B cell (primary cell): ENCODE measurements around the gene MEGF11. TPM values are rescaled to one million over a fixed set of nuclear protein-coding genes. Genes with fewer than 3 reads are reported as not detected.

ENCODE experiments used
- ATAC-seq: fragments of 200-7000 bp; cut with Tn5 transposase; one replicate; pipeline ENCODE4 v1.10.0; 2021; ENCODE audit warnings: low read depth, mild to moderate bottlenecking, moderate number of reproducible peaks, moderate library complexity
- CTCF ChIA-PET: fragments of 350-600 bp; sonication (Branson Sonifier 250); formaldehyde crosslinking; loops from one replicate; lab custom pipeline; 2021; ENCODE audit warnings: antibody characterized with exemption, inconsistent platforms; lab: Charles Lee
- POLR2A ChIA-PET: fragments of 350-600 bp; sonication (Branson Sonifier 250); formaldehyde crosslinking; loops from one replicate; lab custom pipeline; 2021; ENCODE audit warnings: antibody characterized with exemption; lab: Charles Lee
- DNase-seq: peaks from one replicate; pipeline ENCODE4 v3.0.0; 2013
- H2AFZ ChIP-seq: 2 replicates; pipeline ENCODE4 v1.6.1; 2012; ENCODE audit warnings: mild to moderate bottlenecking, low read depth, low read length; ENCODE audit not compliant: insufficient read depth, poor library complexity, severe bottlenecking
- H3K27ac ChIP-seq, 2 donors: 1 replicate in 1 of 2; 2 replicates in 1 of 2; pipeline ENCODE4 v1.5.1; 2012 to 2013; ENCODE audit warnings: low read length in 2 of 2, mild to moderate bottlenecking in 2 of 2, moderate library complexity in 1 of 2
- H3K27me3 ChIP-seq, 4 experiments: fragments of 200-600 bp in 1 of 4; sonication (generic) in 1 of 4; replicated peaks in 1 of 4; 1 replicate in 2 of 4; 2 replicates in 2 of 4; pipeline versions ENCODE4 v1.6.1 to v1.7.0; 2013 to 2016; ENCODE audit warnings: low read length in 3 of 4, mild to moderate bottlenecking in 2 of 4, mixed read lengths in 1 of 4, moderate library complexity in 1 of 4; ENCODE audit not compliant: insufficient read depth in 4 of 4, control insufficient read depth in 3 of 4; ENCODE audit errors: control extremely low read depth in 1 of 4
- H3K36me3 ChIP-seq, 2 experiments: replicated peaks in 1 of 2; 1 replicate in 1 of 2; 2 replicates in 1 of 2; pipeline versions ENCODE4 v1.6.1 to v1.7.1; 2013; ENCODE audit warnings: low read length in 1 of 2; ENCODE audit not compliant: insufficient read depth in 2 of 2, control insufficient read depth in 1 of 2; ENCODE audit errors: control extremely low read depth in 1 of 2, extremely low read depth in 1 of 2
- H3K4me1 ChIP-seq, 2 donors: fragments of 200-600 bp in 1 of 2; sonication (generic) in 1 of 2; 1 replicate in 1 of 2; 2 replicates in 1 of 2; pipeline versions ENCODE4 v1.5.1 to v1.6.1; 2013 to 2017; ENCODE audit warnings: low read length in 2 of 2; ENCODE audit not compliant: control insufficient read depth in 2 of 2, insufficient read depth in 2 of 2
- H3K4me2 ChIP-seq: replicated peaks from 2 replicates; pipeline ENCODE3; 2012; ENCODE audit warnings: mild to moderate bottlenecking, low read depth, low read length; ENCODE audit not compliant: poor library complexity, severe bottlenecking
- H3K4me3 ChIP-seq, 5 experiments: fragments of 200-600 bp in 1 of 5; sonication (generic) in 1 of 5; 1 replicate in 3 of 5; 2 replicates in 2 of 5; pipeline versions ENCODE4 v1.5.1 to v1.7.0; 2011 to 2016; ENCODE audit warnings: low read length in 4 of 5, mild to moderate bottlenecking in 4 of 5, low read depth in 2 of 5, control low read depth in 1 of 5, moderate library complexity in 1 of 5; ENCODE audit not compliant: insufficient read depth in 1 of 5; ENCODE audit errors: control extremely low read depth in 1 of 5, extremely low read depth in 1 of 5
- H3K79me2 ChIP-seq: fragments of 200-600 bp; sonication (generic); one replicate; pipeline ENCODE4 v1.6.0; 2016; ENCODE audit warnings: low read length; ENCODE audit not compliant: control insufficient read depth, insufficient read depth
- H3K9ac ChIP-seq: fragments of 200-600 bp; sonication (generic); 2 replicates; pipeline ENCODE4 v1.6.1; 2017; ENCODE audit warnings: mild to moderate bottlenecking, low read length, moderate library complexity
- H3K9me3 ChIP-seq, 3 donors: one replicate each; pipeline versions ENCODE4 v1.6.1 to v1.7.1; 2013; ENCODE audit warnings: low read length in 2 of 3; ENCODE audit not compliant: control insufficient read depth in 2 of 3, insufficient read depth in 1 of 3; ENCODE audit errors: control extremely low read depth in 1 of 3
- H4K20me1 ChIP-seq: 2 replicates; pipeline ENCODE4 v1.6.0; 2012; ENCODE audit warnings: mild to moderate bottlenecking, low read length; ENCODE audit not compliant: insufficient read depth, control insufficient read depth, poor library complexity, severe bottlenecking
- H3K27ac Mint-ChIP-seq: one replicate; pipeline ENCODE4 v1.8.0; 2021; ENCODE audit warnings: mixed read lengths
- H3K27me3 Mint-ChIP-seq: one replicate; pipeline ENCODE4 v1.8.0; 2021; ENCODE audit warnings: mixed read lengths
- H3K4me1 Mint-ChIP-seq: one replicate; pipeline ENCODE4 v1.8.0; 2021; ENCODE audit warnings: mixed read lengths
- H3K4me3 Mint-ChIP-seq: one replicate; pipeline ENCODE4 v1.8.0; 2021; ENCODE audit warnings: mixed read lengths
- H3K9me3 Mint-ChIP-seq: one replicate; pipeline ENCODE4 v1.8.0; 2022; ENCODE audit warnings: mixed read lengths; ENCODE audit not compliant: insufficient read depth
- EZH2 ChIP-seq: IDR thresholded peaks from 2 replicates; pipeline ENCODE4 v1.6.1; 2012; ENCODE audit warnings: borderline replicate concordance, low read depth, mild to moderate bottlenecking, moderate library complexity, low read length; ENCODE audit not compliant: insufficient read depth, poor library complexity, severe bottlenecking
- WGBS: methylation state at CpG from one replicate; pipeline ENCODE4 v1.1.5; 2013; ENCODE audit warnings: missing lambda C conversion rate; ENCODE audit not compliant: insufficient coverage; 5-methylcytosine and 5-hydroxymethylcytosine counted together
- intact Hi-C: fragments of 100-400 bp; cut with micrococcal nuclease; formaldehyde crosslinking; loops from one replicate; pipeline ENCODE4 v1.10.0; 2022
- polyA plus RNA-seq: library from polyadenylated mRNA; depleted of rRNA; stranded (reverse); fragments of >200 nt; gene quantifications from 2 replicates; pipeline ENCODE4 v1.2.3, GENCODE V29; 2012
- total RNA-seq, 2 donors: library from RNA; stranded (reverse); fragments of 120-200 nt in 1 of 2; gene quantifications; 1 replicate in 1 of 2; 2 replicates in 1 of 2; pipeline versions ENCODE4 v1.2.3 to v1.2.4, GENCODE V29; 2013 to 2022
- TF ChIP-seq, protein P1 (sequence below): fragments of 200-600 bp; IDR thresholded peaks from one replicate; pipeline ENCODE4 v1.8.0; 2022; ENCODE audit warnings: antibody characterized with exemption, mild to moderate bottlenecking

Gene MEGF11
- total and polyA plus RNA-seq, 2 donors (not counting 1 experiment from before 2014, with no cell fraction given) = 0.04 to 0.34 TPM

DNA sequence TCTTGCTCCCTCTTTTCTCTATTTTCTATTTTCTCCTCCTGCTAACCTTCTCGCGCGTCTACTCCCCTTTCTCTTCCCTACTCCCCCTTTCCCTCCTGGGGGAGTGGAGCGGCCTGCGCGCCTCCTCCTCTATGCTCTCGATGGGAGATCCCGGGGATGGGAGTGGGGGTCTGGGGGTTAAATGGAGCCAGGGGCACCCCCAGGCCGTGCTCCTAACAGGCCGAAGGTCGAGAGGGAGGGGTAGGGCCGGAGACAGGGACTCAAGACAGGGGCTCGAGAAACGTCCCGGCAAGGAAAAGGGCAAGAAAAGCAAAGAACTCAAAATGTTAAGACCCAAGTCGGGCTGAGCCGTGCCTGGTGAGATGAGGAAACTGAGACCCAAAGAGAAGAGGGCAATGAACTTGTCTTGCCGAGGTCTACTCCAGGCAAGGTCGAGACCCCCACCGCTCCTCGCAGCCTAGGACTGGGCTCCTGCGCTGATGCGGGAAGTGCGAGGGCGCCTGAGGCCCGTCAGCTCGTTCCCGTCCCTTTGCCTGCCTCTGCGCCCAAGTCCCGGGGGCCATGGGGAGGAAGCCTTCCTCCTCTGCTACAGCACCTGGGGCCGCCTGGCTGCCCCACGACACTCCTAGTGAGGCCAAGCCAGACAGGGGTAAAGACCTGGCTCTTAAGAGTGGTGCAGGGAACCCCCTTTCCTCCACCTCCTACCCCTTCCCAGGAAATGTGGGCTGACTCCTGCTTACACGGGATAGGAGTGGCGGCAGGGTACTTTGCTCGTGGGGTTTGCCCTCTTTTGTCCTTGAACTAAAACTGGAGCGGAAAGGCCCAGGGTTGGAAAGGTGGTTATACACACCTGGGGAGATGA is 770 bp upstream of the MEGF11 start:
- ATAC-seq (no peak), DNase-seq (peak; percentile 40)
- Mint-ChIP-seq H3K9me3 (no peaks in the 10 kb centered on the region), H3K27me3 (peaks cover 51% of the 10 kb centered on the region), H3K4me3 (peak overlapping the region; percentile 84), H3K27ac (no peak overlapping the region), H3K4me1 (peaks cover 27% of the 10 kb centered on the region)
- WGBS = 3% methylated on average over 30 of the region's 36 CpGs
- Histone ChIP-seq H2AFZ (peak overlapping the region; percentile 76), H3K36me3 (no peaks in the 10 kb centered on the region), H3K4me1 (peaks cover 32 to 33% of the 10 kb centered on the region in 2 donors), H3K27me3 (peaks cover 0 to 69% (median 34%) of the 10 kb centered on the region in 4 experiments), H3K4me3 (peak overlapping the region in 3 of 5 experiments; percentile 9 to 88 (median 57)), H3K9ac (peak overlapping the region; percentile 72), H3K4me2 (peak overlapping the region; percentile 100), H3K27ac (no peak overlapping the region), H3K9me3 (peaks cover 0 to 10% (median 0%) of the 10 kb centered on the region in 3 donors), H4K20me1 (no peaks in the 10 kb centered on the region), H3K79me2 (no peaks in the 10 kb centered on the region)
- TF ChIP-seq, protein P1, sequence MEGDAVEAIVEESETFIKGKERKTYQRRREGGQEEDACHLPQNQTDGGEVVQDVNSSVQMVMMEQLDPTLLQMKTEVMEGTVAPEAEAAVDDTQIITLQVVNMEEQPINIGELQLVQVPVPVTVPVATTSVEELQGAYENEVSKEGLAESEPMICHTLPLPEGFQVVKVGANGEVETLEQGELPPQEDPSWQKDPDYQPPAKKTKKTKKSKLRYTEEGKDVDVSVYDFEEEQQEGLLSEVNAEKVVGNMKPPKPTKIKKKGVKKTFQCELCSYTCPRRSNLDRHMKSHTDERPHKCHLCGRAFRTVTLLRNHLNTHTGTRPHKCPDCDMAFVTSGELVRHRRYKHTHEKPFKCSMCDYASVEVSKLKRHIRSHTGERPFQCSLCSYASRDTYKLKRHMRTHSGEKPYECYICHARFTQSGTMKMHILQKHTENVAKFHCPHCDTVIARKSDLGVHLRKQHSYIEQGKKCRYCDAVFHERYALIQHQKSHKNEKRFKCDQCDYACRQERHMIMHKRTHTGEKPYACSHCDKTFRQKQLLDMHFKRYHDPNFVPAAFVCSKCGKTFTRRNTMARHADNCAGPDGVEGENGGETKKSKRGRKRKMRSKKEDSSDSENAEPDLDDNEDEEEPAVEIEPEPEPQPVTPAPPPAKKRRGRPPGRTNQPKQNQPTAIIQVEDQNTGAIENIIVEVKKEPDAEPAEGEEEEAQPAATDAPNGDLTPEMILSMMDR = no peak
- TF ChIP-seq EZH2 = peak; percentile 26
- ChIA-PET POLR2A (no interaction called here), CTCF (interaction anchor here (0.6 kb wide), 1 partner anchor 237 kb away, joined by 3 read pairs; no protein-coding TSS in a partner anchor)
- intact Hi-C loops = no loop called here
